ENCODE data around the gene SELENBP1.

- no peak for TF ChIP-seq POLR2A (IDR thresholded peaks at IDR 0.05)
- TF ChIP-seq, protein P1, sequence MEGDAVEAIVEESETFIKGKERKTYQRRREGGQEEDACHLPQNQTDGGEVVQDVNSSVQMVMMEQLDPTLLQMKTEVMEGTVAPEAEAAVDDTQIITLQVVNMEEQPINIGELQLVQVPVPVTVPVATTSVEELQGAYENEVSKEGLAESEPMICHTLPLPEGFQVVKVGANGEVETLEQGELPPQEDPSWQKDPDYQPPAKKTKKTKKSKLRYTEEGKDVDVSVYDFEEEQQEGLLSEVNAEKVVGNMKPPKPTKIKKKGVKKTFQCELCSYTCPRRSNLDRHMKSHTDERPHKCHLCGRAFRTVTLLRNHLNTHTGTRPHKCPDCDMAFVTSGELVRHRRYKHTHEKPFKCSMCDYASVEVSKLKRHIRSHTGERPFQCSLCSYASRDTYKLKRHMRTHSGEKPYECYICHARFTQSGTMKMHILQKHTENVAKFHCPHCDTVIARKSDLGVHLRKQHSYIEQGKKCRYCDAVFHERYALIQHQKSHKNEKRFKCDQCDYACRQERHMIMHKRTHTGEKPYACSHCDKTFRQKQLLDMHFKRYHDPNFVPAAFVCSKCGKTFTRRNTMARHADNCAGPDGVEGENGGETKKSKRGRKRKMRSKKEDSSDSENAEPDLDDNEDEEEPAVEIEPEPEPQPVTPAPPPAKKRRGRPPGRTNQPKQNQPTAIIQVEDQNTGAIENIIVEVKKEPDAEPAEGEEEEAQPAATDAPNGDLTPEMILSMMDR (IDR thresholded peaks at IDR 0.05) = no peak
Observed at GRCh38 chr1:151407304-151407703, 34.8 kb upstream of the SELENBP1 start.

Data from testis (tissue), 2 donors.